ENCODE results near the gene ARFGAP2.

Gene ARFGAP2

GRCh38 chr11:47171061-47171838 lies 5.4 kb downstream of the ARFGAP2 start:
- DNase-seq (ENCODE audit: low read depth), result no peak

GRCh38 chr11:47166368-47166767 lies 10.3 kb downstream of the ARFGAP2 start:
- no peak for DNase-seq (ENCODE audit: low read depth)

DNA sequence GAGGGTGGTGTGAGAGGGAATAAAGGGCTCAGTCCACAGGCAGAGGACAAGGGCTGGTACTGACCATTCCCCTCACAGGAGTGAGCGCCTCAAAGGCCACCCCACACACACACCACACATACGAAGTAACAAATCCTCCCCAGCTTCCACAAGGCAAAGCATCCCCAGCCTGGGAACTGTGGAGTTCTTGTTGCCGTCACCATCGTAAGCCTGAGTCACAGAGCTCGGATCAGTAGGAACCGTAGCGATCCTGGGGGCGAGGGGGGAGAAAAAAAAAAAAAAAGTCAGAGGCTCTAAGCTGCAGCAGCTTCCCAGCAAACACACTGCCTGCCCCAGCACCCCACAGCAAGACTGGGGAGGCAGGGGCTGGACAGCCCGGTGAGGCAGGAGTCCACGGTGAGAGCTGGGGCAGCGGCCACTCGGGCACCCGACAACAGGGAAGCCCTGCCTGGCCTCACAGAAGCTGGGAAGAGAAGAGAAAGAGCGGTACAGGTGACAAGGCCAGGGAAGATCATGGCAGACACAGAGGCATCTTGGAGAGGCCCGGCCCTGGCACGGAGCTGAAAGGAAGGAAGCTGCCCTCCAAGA lies 11.3 kb downstream of the ARFGAP2 start:
- no peak for DNase-seq (ENCODE audit: low read depth)

GRCh38 chr11:47164321-47164720 lies 12.4 kb downstream of the ARFGAP2 start:
- no peak for DNase-seq (ENCODE audit: low read depth)

- DNase-seq (ENCODE audit: low read depth), result no peak
Measured at GRCh38 chr11:47163898-47164297, 12.8 kb downstream of the ARFGAP2 start.

- DNase-seq (ENCODE audit: low read depth), result no peak
Measured at GRCh38 chr11:47163193-47163592, 13.5 kb downstream of the ARFGAP2 start.

GRCh38 chr11:47162426-47162825 lies 14.3 kb downstream of the ARFGAP2 start:
- DNase-seq (ENCODE audit: low read depth), result no peak

DNA sequence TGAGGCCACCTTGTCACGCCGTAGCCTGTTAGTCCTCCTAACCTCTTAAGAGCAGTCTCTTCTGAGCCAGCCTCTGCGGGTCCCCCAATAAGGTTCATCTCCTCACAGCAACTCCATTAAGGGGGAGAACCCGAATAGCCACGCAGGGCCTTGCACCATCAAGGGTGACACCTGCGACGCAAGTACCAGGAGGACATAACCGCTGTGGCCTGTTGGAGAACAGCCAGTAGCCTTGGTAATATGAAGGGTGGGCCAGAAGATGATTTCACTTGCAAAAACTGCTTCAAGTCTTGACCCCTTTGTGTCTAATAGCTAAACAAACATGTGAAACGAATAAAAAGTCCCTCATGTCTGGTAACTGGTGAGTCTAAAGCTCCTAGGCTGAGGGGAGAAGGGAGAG lies 14.8 kb downstream of the ARFGAP2 start:
- DNase-seq (ENCODE audit: low read depth), result no peak

GRCh38 chr11:47161134-47161854 lies 15.4 kb downstream of the ARFGAP2 start:
- DNase-seq (ENCODE audit: low read depth), result peak; percentile 26

DNA sequence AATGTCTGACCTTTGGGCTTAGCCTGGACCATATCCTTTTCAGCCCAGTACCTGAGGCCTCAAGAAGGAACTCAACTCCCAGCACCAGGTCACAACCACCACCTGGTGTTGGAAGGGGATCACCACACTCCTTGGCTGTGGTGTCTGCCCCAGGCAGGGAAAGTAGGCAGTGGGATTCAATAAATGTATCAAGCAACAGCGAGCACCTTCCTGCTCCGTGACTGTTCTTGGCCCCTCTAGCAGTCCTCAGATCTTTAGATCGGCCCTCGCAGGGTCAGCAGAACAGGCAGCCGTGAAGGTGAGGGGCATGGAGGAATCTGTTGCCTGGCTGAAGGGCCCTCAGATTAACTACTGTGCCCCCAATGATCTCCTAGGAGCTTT lies 15.9 kb downstream of the ARFGAP2 start:
- DNase-seq (ENCODE audit: low read depth), result no peak

- DNase-seq (ENCODE audit: low read depth), result no peak
Measured at GRCh38 chr11:47158242-47158641, 18.4 kb downstream of the ARFGAP2 start.

GRCh38 chr11:47157805-47158204 lies 18.9 kb downstream of the ARFGAP2 start:
- DNase-seq (ENCODE audit: low read depth), result no peak

GRCh38 chr11:47156951-47157350 lies 19.7 kb downstream of the ARFGAP2 start:
- no peak for DNase-seq (ENCODE audit: low read depth)

DNA sequence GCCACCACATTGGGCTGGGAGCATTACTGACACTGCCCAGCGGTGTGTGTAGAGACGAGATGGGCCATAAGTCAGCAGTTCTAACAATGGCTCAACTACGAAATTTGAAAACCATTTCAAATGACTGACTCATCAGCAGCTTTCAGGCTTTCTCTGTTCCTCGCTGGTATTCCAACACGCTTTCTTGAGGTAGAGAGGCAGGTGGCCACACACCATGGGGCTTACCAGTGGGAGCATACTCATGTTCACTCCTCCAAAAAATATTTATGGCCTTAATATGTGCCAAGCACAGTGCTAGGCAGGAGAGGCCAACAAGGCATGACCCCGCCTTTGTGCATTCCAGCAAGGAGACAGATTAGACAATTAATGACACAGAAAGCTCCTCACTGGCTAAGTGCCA lies 20.3 kb downstream of the ARFGAP2 start:
- no peak for DNase-seq (ENCODE audit: low read depth)

DNA sequence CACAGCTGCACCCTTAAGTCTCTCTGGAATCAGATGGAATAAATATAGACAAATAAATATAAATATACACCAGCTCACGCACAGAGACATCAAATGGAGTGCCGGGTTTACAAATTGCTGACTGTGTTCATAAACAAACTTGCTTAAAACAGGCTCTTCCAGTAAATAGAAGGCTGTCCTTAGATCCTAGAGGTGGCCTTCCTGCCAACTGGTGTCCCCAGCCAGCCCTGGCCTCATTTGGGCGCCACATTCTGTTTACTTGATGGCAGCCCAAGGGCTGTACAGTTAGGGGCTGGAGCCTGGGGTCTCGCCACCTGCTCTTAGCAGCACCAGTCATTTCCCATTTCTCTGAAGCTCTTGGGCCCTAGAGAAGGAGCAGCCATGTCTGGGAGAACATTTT lies 20.8 kb downstream of the ARFGAP2 start:
- DNase-seq (ENCODE audit: low read depth), result no peak

- DNase-seq (ENCODE audit: low read depth), result no peak
Measured at GRCh38 chr11:47154616-47155570, 21.8 kb downstream of the ARFGAP2 start.

GRCh38 chr11:47152953-47153950 lies 23.4 kb downstream of the ARFGAP2 start:
- peak; percentile 16 for DNase-seq (ENCODE audit: low read depth)

DNA sequence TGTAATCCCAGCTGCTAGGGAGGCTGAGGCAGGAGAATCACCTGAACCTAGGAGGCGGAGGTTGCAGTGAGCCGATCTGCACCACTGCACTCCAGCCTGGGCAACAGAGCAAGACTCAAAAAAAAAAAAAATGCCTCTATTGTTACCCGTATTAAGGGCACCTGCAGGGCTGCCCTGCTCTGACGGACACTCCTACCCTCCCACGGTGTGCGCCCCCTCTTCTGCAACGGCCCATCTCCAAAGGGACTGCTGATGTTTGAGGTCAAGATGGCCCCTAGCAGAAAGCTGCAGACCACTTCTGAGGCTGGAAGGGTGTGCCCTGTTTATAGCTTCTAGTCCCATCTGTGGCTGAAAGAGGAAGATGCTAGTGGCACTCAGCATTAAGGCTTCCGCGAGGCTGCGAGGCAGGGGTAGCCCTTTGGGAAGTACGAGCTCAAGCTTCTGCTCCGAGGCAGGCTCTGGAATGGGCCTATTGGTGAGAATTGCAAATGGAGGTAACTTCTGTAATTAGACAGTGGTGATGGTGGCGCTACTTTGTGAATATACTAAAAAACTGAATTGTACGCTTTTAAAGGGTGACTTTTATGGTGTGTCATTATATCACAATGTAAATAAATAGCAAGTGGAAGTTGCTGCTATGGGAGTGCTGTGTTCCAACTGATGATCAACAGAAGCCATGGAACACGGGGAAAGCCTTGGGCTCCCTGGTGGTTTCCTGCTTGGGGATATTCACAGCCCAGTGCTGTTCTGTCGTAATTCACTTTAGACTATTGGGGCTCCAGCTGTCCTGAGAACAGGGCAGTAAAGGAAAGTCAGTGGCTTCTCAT lies 24.3 kb downstream of the ARFGAP2 start:
- no peak for DNase-seq (ENCODE audit: low read depth)

GRCh38 chr11:47149782-47150181 lies 26.9 kb downstream of the ARFGAP2 start:
- DNase-seq (ENCODE audit: low read depth), result no peak

Data from stimulated activated CD8-positive, alpha-beta memory T cell treated with anti-CD3 and anti-CD28 coated beads, Interleukin-15, amount 100 ng/mL, for 24 hours (primary cell).